Measurements from ENCODE around the gene IRF7. TPM values are rescaled to one million over a fixed set of nuclear protein-coding genes. Genes with fewer than 3 reads are reported as not detected.

Gene IRF7
- total and polyA plus RNA-seq, 2 experiments from 2014 or later = 12.3 to 17.3 TPM

DNA sequence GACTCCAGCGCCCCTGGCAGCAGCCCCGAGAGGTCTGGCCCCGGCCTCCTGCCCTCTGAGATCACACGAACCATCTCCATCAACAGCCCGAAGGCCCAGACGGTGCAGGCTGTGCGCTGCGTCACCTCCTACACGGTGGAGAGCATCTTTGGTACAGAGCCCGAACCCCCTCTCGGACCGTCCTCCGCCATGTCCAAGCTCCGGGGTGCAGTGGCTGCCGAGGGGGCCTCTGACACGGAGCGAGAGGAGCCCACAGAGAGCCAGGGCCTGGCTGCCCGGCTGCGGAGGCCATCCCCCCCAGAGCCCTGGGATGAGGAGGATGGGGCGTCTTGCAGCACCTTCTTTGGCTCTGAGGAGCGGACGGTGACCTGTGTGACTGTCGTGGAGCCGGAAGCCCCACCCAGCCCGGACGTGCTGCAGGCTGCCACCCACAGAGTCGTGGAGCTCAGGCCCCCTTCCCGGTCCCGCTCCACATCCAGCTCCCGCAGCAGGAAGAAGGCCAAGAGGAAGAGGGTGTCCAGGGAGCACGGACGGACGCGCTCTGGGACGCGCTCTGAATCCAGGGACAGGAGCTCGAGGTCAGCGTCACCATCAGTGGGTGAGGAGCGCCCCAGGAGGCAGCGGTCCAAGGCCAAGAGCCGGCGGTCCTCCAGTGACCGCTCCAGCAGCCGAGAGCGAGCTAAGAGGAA is 7.6 kb downstream of the IRF7 start (continued):
- TF ChIP-seq, protein P1, sequence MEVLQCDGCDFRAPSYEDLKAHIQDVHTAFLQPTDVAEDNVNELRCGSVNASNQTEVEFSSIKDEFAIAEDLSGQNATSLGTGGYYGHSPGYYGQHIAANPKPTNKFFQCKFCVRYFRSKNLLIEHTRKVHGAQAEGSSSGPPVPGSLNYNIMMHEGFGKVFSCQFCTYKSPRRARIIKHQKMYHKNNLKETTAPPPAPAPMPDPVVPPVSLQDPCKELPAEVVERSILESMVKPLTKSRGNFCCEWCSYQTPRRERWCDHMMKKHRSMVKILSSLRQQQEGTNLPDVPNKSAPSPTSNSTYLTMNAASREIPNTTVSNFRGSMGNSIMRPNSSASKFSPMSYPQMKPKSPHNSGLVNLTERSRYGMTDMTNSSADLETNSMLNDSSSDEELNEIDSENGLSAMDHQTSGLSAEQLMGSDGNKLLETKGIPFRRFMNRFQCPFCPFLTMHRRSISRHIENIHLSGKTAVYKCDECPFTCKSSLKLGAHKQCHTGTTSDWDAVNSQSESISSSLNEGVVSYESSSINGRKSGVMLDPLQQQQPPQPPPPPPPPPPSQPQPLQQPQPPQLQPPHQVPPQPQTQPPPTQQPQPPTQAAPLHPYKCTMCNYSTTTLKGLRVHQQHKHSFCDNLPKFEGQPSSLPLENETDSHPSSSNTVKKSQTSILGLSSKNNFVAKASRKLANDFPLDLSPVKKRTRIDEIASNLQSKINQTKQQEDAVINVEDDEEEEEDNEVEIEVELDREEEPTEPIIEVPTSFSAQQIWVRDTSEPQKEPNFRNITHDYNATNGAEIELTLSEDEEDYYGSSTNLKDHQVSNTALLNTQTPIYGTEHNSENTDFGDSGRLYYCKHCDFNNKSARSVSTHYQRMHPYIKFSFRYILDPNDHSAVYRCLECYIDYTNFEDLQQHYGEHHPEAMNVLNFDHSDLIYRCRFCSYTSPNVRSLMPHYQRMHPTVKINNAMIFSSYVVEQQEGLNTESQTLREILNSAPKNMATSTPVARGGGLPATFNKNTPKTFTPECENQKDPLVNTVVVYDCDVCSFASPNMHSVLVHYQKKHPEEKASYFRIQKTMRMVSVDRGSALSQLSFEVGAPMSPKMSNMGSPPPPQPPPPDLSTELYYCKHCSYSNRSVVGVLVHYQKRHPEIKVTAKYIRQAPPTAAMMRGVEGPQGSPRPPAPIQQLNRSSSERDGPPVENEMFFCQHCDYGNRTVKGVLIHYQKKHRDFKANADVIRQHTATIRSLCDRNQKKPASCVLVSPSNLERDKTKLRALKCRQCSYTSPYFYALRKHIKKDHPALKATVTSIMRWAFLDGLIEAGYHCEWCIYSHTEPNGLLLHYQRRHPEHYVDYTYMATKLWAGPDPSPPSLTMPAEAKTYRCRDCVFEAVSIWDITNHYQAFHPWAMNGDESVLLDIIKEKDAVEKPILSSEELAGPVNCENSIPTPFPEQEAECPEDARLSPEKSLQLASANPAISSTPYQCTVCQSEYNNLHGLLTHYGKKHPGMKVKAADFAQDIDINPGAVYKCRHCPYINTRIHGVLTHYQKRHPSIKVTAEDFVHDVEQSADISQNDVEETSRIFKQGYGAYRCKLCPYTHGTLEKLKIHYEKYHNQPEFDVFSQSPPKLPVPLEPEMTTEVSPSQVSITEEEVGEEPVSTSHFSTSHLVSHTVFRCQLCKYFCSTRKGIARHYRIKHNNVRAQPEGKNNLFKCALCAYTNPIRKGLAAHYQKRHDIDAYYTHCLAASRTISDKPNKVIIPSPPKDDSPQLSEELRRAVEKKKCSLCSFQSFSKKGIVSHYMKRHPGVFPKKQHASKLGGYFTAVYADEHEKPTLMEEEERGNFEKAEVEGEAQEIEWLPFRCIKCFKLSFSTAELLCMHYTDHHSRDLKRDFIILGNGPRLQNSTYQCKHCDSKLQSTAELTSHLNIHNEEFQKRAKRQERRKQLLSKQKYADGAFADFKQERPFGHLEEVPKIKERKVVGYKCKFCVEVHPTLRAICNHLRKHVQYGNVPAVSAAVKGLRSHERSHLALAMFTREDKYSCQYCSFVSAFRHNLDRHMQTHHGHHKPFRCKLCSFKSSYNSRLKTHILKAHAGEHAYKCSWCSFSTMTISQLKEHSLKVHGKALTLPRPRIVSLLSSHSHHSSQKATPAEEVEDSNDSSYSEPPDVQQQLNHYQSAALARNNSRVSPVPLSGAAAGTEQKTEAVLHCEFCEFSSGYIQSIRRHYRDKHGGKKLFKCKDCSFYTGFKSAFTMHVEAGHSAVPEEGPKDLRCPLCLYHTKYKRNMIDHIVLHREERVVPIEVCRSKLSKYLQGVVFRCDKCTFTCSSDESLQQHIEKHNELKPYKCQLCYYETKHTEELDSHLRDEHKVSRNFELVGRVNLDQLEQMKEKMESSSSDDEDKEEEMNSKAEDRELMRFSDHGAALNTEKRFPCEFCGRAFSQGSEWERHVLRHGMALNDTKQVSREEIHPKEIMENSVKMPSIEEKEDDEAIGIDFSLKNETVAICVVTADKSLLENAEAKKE (CRISPR knock-in tag; IDR thresholded peaks at IDR 0.05) = no peak

DNA sequence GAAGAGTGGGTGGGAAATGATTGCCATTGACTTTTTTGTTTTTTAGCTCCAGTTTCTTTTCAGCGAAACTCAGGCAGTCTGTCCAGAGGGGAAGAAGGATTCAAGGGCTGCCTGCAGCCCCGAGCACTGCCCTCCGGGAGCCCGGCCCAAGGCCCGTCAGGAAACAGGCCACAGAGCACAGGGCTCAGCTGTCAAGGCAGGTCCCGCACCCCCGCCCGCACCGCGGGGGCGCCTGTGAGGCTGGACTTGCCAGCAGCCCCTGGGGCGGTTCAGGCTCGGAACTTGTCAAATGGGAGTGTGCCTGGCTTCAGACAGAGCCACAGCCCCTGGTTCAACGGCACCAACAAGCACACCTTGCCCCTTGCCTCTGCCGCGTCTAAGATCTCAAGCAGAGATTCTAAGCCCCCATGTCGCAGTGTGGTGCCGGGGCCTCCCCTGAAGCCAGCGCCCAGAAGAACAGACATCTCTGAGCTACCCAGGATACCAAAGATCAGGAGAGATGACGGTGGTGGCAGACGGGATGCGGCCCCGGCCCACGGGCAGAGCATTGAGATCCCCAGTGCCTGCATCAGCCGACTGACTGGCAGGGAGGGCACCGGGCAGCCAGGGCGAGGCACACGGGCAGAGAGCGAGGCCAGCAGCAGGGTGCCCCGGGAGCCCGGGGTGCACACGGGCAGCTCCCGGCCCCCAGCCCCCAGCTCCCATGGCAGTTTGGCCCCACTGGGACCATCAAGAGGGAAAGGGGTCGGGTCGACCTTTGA is 8.6 kb downstream of the IRF7 start:
- Mint-ChIP-seq H3K27me3 (ENCODE audit: insufficient read depth, low read depth, poor library complexity) (peaks cover 13% of the 10 kb centered on the region), H3K4me1 (peaks cover 2% of the 10 kb centered on the region), H3K4me3 (no peak overlapping the region; the same call in 2 of the 3 replicates), H3K36me3 (ENCODE audit: low read depth) (peaks cover 57% of the 10 kb centered on the region), H3K27ac (no peak overlapping the region), H3K9me3 (no peaks in the 10 kb centered on the region)
- Histone ChIP-seq H3K4me3 (no peak overlapping the region), H3K79me2 (replicated peaks; ENCODE audit: insufficient read depth) (0 out of 2 replicates have a peak, but pooled peaks cover 4% of the 10 kb centered on the region), H3K4me2 (no peak overlapping the region), H3K36me3 (ENCODE audit: insufficient read depth) (peaks cover 25% of the 10 kb centered on the region; the same call in 1 of the 2 replicates), H3F3A (replicated peaks; ENCODE audit: low read depth) (peaks cover 27% of the 10 kb centered on the region), H3K9me2 (ENCODE audit: insufficient read depth) (no peaks in the 10 kb centered on the region), H2AFZ (no peak overlapping the region), H3K27ac (ENCODE audit: low read depth) (0 out of 2 replicates have a peak overlapping the region, but pooled peaks have one; percentile 32), H4K20me1 (replicated peaks; ENCODE audit: insufficient read depth) (peaks cover 3% of the 10 kb centered on the region; the same call in 1 of the 2 replicates), H3K4me1 (ENCODE audit: insufficient read depth) (no peaks in the 10 kb centered on the region), H3K27me3 (ENCODE audit: insufficient read depth) (no peaks in the 10 kb centered on the region)
- ATAC-seq (peak; percentile 14; the same call in 1 of the 3 replicates), DNase-seq (ENCODE audit: low spot score) (no peak)
- TF ChIP-seq, protein P2, sequence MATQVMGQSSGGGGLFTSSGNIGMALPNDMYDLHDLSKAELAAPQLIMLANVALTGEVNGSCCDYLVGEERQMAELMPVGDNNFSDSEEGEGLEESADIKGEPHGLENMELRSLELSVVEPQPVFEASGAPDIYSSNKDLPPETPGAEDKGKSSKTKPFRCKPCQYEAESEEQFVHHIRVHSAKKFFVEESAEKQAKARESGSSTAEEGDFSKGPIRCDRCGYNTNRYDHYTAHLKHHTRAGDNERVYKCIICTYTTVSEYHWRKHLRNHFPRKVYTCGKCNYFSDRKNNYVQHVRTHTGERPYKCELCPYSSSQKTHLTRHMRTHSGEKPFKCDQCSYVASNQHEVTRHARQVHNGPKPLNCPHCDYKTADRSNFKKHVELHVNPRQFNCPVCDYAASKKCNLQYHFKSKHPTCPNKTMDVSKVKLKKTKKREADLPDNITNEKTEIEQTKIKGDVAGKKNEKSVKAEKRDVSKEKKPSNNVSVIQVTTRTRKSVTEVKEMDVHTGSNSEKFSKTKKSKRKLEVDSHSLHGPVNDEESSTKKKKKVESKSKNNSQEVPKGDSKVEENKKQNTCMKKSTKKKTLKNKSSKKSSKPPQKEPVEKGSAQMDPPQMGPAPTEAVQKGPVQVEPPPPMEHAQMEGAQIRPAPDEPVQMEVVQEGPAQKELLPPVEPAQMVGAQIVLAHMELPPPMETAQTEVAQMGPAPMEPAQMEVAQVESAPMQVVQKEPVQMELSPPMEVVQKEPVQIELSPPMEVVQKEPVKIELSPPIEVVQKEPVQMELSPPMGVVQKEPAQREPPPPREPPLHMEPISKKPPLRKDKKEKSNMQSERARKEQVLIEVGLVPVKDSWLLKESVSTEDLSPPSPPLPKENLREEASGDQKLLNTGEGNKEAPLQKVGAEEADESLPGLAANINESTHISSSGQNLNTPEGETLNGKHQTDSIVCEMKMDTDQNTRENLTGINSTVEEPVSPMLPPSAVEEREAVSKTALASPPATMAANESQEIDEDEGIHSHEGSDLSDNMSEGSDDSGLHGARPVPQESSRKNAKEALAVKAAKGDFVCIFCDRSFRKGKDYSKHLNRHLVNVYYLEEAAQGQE (IDR thresholded peaks at IDR 0.05; ENCODE audit: unreplicated experiment) = no peak
- no peak for TF ChIP-seq ZNF114 (CRISPR knock-in tag; IDR thresholded peaks at IDR 0.05)
- no peak for TF ChIP-seq CREB1 (CRISPR knock-in tag; IDR thresholded peaks at IDR 0.05; ENCODE audit: low read depth)
- TF ChIP-seq EZH2 (IDR thresholded peaks at IDR 0.05; ENCODE audit: low read depth, unreplicated experiment) = no peak
- no peak for TF ChIP-seq JUNB (IDR thresholded peaks at IDR 0.05; ENCODE audit: unreplicated experiment)
- no peak for TF ChIP-seq ZNF331 (CRISPR knock-in tag; IDR thresholded peaks at IDR 0.05; ENCODE audit: low read depth)
- no peak for TF ChIP-seq POLR2AphosphoS5 (IDR thresholded peaks at IDR 0.05; ENCODE audit: low read depth)
